GM12878 (cell line): ENCODE results near the gene RARRES1. TPM values are rescaled to one million over a fixed set of nuclear protein-coding genes. Genes with fewer than 3 reads are reported as not detected.

ENCODE experiments used
- EZH2 ChIP-seq: IDR thresholded peaks from 2 replicates; pipeline ENCODE4 v1.6.1; 2012; ENCODE audit warnings: low read depth, mild to moderate bottlenecking, control low read depth, inconsistent platforms, low read length, borderline replicate concordance; ENCODE audit not compliant: control insufficient read depth
- SREBF1 ChIP-seq: IDR thresholded peaks from 2 replicates; pipeline ENCODE4 v1.6.1; 2012; ENCODE audit warnings: mild to moderate bottlenecking, low read length
- ZBTB40 ChIP-seq: fragments of 450-650 bp; IDR thresholded peaks from 2 replicates; pipeline ENCODE4 v1.6.1; 2016; ENCODE audit warnings: mild to moderate bottlenecking, moderate library complexity, borderline replicate concordance
- ZNF592 ChIP-seq: fragments of 450-650 bp; IDR thresholded peaks from 2 replicates; pipeline ENCODE4 v1.6.1; 2017; ENCODE audit warnings: mild to moderate bottlenecking, moderate library complexity
- polyA plus RNA-seq, 11 experiments: library from polyadenylated mRNA; depleted of rRNA in 4 of 11; unstranded in 6 of 11; stranded (reverse) in 5 of 11; fragments of >200 nt; fragmentation: Nextera tagmentation in 4 of 11; fragmentation: Illumina TruSeq in 1 of 11; extraction: Ambion mirVana in 4 of 11; extraction: Trizol in 1 of 11; gene quantifications; 1 replicate in 1 of 11; 2 replicates in 10 of 11; pipeline versions ENCODE4 v1.2.1 to v1.2.3, GENCODE V29; 2011 to 2016; ENCODE audit warnings: inconsistent platforms in 2 of 11, missing spikeins in 2 of 11, low read depth in 1 of 11
- total RNA-seq, 4 experiments: library from RNA; depleted of rRNA in 3 of 4; stranded (reverse); fragments of >200 nt in 3 of 4; fragmentation: Illumina TruSeq in 1 of 4; extraction: Trizol in 1 of 4; gene quantifications; 2 replicates each; pipeline versions ENCODE4 v1.2.1 to v1.2.3, GENCODE V29; 2013 to 2021
- TF ChIP-seq, protein P1 (sequence below): fragments of 450-650 bp; IDR thresholded peaks from 2 replicates; pipeline ENCODE4 v1.6.1; 2018; ENCODE audit warnings: borderline replicate concordance, mild to moderate bottlenecking; ENCODE audit not compliant: partially characterized antibody

Gene RARRES1
- total and polyA plus RNA-seq, 10 of the 15 experiments (the other 5 are each of a cell fraction or from before 2014, with no cell fraction given) = 0.02 to 0.83 (median 0.63) TPM; not detected in 7

GRCh38 chr3:158717576-158717975 is 14.7 kb downstream of the RARRES1 start (continued):
- no peak for TF ChIP-seq ZNF592
- TF ChIP-seq ZBTB40 = no peak
- TF ChIP-seq EZH2 = no peak
- TF ChIP-seq, protein P1, sequence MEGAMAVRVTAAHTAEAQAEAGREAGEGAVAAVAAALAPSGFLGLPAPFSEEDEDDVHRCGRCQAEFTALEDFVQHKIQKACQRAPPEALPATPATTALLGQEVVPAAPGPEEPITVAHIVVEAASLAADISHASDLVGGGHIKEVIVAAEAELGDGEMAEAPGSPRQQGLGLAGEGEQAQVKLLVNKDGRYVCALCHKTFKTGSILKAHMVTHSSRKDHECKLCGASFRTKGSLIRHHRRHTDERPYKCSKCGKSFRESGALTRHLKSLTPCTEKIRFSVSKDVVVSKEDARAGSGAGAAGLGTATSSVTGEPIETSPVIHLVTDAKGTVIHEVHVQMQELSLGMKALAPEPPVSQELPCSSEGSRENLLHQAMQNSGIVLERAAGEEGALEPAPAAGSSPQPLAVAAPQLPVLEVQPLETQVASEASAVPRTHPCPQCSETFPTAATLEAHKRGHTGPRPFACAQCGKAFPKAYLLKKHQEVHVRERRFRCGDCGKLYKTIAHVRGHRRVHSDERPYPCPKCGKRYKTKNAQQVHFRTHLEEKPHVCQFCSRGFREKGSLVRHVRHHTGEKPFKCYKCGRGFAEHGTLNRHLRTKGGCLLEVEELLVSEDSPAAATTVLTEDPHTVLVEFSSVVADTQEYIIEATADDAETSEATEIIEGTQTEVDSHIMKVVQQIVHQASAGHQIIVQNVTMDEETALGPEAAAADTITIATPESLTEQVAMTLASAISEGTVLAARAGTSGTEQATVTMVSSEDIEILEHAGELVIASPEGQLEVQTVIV = no peak
- TF ChIP-seq SREBF1 = no peak
